Jurkat, Clone E6-1 (cell line): ENCODE results near the gene SNRPD1.
"Not testable (repeated sequence)": the region's sequence is repeated elsewhere in the genome, so short reads cannot be mapped to it uniquely, and the experiment has no call there.

Source experiments
- DNase-seq: peaks from one replicate; pipeline ENCODE4 v3.0.0-alpha.2; 2011; ENCODE audit warnings: low read depth, low spot score
- H3K4me3 ChIP-seq: 2 replicates; pipeline ENCODE4 v1.5.1; 2011; ENCODE audit warnings: mild to moderate bottlenecking, low read length, control low read depth, moderate library complexity

SNRPD1 gene

DNA sequence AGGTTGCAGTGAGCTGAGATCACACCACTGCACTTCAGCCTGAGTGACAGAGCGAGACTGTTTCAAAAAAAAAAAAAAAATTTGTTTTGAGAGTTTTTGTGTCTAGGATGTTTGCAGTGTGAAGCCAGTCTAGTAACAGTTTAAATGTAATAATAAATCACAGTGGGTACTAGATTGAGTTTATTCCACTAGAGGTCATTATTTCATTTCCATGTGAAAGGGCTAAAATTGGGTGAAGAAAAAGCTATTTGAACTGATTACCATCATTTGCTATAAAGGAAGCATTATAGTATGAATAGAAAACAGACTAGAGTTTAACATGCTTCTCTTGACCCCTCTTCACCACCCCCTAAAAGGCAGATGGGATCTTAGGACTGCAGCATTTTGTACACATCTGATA lies 20.3 kb downstream of the SNRPD1 start:
- DNase-seq, result no peak

GRCh38 chr18:21634588-21635199 lies 22.6 kb downstream of the SNRPD1 start:
- no peak overlapping the region for H3K4me3 ChIP-seq
- DNase-seq, result no peak

More for the DNA sequence above, 20.3 kb downstream of the SNRPD1 start:
- H3K4me3 ChIP-seq, result no peak overlapping the region

DNA sequence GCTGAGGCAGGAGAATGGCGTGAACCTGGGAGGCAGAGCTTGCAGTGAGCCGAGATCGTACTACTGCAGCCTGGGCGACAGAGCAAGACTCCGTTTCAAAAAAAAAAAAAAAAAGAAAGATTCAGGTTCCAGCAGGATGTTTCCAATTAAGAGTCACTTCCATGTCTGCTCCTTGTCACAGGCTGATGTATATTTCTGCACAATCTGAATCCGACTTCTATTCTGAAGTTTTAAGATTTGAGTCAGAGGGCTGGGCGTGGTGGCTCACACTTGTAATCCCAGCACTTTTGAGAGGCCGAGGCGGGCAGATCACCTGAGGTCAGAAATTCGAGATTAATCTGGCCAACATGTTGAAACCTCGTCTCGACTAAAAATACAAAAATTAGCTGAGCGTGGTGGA lies 24.7 kb downstream of the SNRPD1 start:
- H3K4me3 ChIP-seq, result no peak overlapping the region
- DNase-seq, result no peak

GRCh38 chr18:21638822-21639221 lies 26.7 kb downstream of the SNRPD1 start:
- H3K4me3 ChIP-seq, result no peak overlapping the region

GRCh38 chr18:21640375-21640774 lies 28.3 kb downstream of the SNRPD1 start:
- not testable (repeated sequence) for DNase-seq, H3K4me3 ChIP-seq

More at GRCh38 chr18:21638822-21639221, 26.7 kb downstream of the SNRPD1 start:
- no peak for DNase-seq

GRCh38 chr18:21650311-21650710 lies 38.2 kb downstream of the SNRPD1 start:
- no peak for DNase-seq
- H3K4me3 ChIP-seq, result no peak overlapping the region

GRCh38 chr18:21652073-21652472 lies 40.0 kb downstream of the SNRPD1 start:
- H3K4me3 ChIP-seq, result no peak overlapping the region
- DNase-seq, result no peak

- DNase-seq, result no peak
- H3K4me3 ChIP-seq, result no peak overlapping the region
Observed at GRCh38 chr18:21653361-21653760, 41.2 kb downstream of the SNRPD1 start.

- DNase-seq, result no peak
- H3K4me3 ChIP-seq, result no peak overlapping the region
Observed at GRCh38 chr18:21656402-21656801, 44.3 kb downstream of the SNRPD1 start.

DNA sequence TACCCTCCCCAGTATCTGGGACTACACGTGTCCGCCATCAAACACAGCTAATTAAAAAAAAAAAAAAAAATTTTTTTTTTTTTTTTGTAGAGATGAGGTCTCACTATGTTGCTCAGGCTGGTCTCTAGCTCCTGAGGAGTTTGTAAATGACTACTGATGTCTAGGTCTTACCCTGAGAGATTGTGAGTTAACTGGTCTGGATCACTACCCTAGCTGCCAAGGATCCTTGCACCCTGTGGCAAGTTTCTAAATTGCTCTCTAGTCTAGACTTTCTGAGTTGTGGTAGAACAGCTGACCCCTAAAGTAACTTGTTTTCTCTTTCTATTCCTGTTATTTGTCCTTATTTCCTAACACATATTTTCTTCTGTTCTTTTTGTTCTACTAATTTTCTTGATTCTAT lies 48.0 kb downstream of the SNRPD1 start:
- no peak overlapping the region for H3K4me3 ChIP-seq
- DNase-seq, result no peak

- H3K4me3 ChIP-seq, result no peak overlapping the region
- DNase-seq, result no peak
Observed at GRCh38 chr18:21662581-21662980, 50.5 kb downstream of the SNRPD1 start.

DNA sequence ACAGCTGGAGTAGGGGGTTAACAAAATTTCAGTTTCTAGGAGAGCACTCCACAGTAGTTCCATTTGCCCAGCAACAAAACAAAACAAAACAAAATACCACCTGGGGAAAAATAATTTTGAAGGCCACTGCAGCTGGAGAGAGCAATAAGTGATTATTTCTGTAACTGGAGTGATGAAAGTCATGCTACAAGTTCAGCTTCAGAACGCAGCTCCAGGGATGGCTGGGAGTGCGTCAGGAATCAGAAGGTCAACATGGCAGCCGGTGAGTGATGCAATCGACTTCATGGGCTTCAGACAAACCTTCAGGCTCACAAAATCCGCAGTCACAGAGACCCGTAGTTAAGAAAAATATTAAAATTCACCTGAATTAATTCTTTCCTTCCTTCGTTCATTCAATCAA lies 51.5 kb downstream of the SNRPD1 start:
- H3K4me3 ChIP-seq, result no peak overlapping the region
- DNase-seq, result no peak

- H3K4me3 ChIP-seq, result no peak overlapping the region
- DNase-seq, result no peak
Observed at GRCh38 chr18:21664069-21664468, 52.0 kb downstream of the SNRPD1 start.

- no peak overlapping the region for H3K4me3 ChIP-seq
- no peak for DNase-seq
Observed at GRCh38 chr18:21669736-21670285, 57.7 kb downstream of the SNRPD1 start.

- no peak for DNase-seq
- H3K4me3 ChIP-seq, result no peak overlapping the region
Observed at GRCh38 chr18:21672521-21673267, 60.6 kb downstream of the SNRPD1 start.

DNA sequence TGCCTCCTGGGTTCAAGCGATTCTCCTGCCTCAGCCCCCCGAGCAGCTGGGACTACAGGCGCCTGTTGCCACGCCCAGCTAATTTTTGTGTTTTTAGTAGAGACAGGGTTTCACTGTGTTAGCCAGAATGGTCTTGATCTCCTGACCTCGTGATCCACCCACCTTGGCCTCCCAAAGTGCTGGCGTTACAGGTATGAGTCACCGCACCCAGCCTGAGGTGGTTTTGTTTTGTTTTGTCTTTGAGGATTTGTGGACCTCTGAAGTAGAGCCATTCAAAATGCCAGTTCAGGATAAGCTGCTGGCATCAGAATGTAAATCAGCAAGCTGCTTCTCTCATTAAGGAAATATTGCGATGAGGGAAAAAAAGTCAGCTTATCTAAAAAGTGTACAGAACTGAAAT lies 63.2 kb downstream of the SNRPD1 start:
- not testable (repeated sequence) for H3K4me3 ChIP-seq, DNase-seq

- no peak overlapping the region for H3K4me3 ChIP-seq
- no peak for DNase-seq
Observed at GRCh38 chr18:21678859-21679258, 66.7 kb downstream of the SNRPD1 start.

GRCh38 chr18:21680161-21680560 lies 68.0 kb downstream of the SNRPD1 start:
- DNase-seq, result no peak
- H3K4me3 ChIP-seq, result no peak overlapping the region

GRCh38 chr18:21682371-21683051 lies 70.4 kb downstream of the SNRPD1 start:
- no peak overlapping the region for H3K4me3 ChIP-seq
- no peak for DNase-seq
